HepG2 (cell line): ENCODE measurements around the gene MZF1. TPM values are rescaled to one million over a fixed set of nuclear protein-coding genes. Genes with fewer than 3 reads are reported as not detected.

Experiments
- GATAD2A ChIP-seq: IDR thresholded peaks from 2 replicates; pipeline ENCODE4 v1.6.1; 2016
- RXRA ChIP-seq: sonication (generic); formaldehyde crosslinking; IDR thresholded peaks from 2 replicates; pipeline ENCODE4 v1.5.1; 2020; ENCODE audit warnings: missing genetic modification reagents
- ZNF589 ChIP-seq: sonication (generic); formaldehyde crosslinking; conservative IDR thresholded peaks from 2 replicates; pipeline ENCODE4 v1.8.0; 2022; ENCODE audit warnings: mild to moderate bottlenecking, moderate library complexity, missing genetic modification reagents
- polyA plus RNA-seq, 8 experiments: library from polyadenylated mRNA; depleted of rRNA in 3 of 8; stranded (reverse) in 7 of 8; unstranded in 1 of 8; fragments of >200 nt; fragmentation: Illumina TruSeq in 4 of 8; extraction: Trizol in 4 of 8; gene quantifications; 2 replicates each; pipeline versions ENCODE4 v1.2.1 to v1.2.3, GENCODE V29; 2011 to 2016; ENCODE audit warnings: low read depth in 4 of 8, missing spikeins in 1 of 8, mixed read lengths in 1 of 8; ENCODE audit not compliant: insufficient read depth in 1 of 8
- total RNA-seq, 5 experiments: library from RNA; depleted of rRNA; stranded (reverse); fragments of >200 nt; fragmentation: Illumina TruSeq; extraction: Trizol; gene quantifications; 2 replicates each; pipeline ENCODE4 v1.2.3, GENCODE V29; 2016; ENCODE audit warnings: low read depth in 1 of 5
- TF ChIP-seq, protein P1 (sequence below): sonication (generic); formaldehyde crosslinking; IDR thresholded peaks from 2 replicates; pipeline ENCODE4 v1.8.1; 2023; ENCODE audit warnings: mild to moderate bottlenecking, missing genetic modification reagents
- TF ChIP-seq, protein P2 (sequence below): sonication (generic); formaldehyde crosslinking; IDR thresholded peaks from 2 replicates; pipeline ENCODE4 v1.5.0; 2020; ENCODE audit warnings: mild to moderate bottlenecking, missing genetic modification reagents, borderline replicate concordance
- TF ChIP-seq, protein P3 (sequence below): sonication (generic); formaldehyde crosslinking; IDR thresholded peaks from 2 replicates; pipeline ENCODE4 v1.4.0; 2020; ENCODE audit warnings: mild to moderate bottlenecking, missing genetic modification reagents, borderline replicate concordance
- TF ChIP-seq, protein P4 (sequence below): sonication (generic); formaldehyde crosslinking; IDR thresholded peaks from 2 replicates; pipeline ENCODE4 v1.4.0; 2020; ENCODE audit warnings: mild to moderate bottlenecking, missing genetic modification reagents

Gene MZF1
- total and polyA plus RNA-seq, 2 of the 13 experiments (the other 11 are each of a cell fraction or from before 2014, with no cell fraction given), result 3.1 to 8.1 TPM

DNA sequence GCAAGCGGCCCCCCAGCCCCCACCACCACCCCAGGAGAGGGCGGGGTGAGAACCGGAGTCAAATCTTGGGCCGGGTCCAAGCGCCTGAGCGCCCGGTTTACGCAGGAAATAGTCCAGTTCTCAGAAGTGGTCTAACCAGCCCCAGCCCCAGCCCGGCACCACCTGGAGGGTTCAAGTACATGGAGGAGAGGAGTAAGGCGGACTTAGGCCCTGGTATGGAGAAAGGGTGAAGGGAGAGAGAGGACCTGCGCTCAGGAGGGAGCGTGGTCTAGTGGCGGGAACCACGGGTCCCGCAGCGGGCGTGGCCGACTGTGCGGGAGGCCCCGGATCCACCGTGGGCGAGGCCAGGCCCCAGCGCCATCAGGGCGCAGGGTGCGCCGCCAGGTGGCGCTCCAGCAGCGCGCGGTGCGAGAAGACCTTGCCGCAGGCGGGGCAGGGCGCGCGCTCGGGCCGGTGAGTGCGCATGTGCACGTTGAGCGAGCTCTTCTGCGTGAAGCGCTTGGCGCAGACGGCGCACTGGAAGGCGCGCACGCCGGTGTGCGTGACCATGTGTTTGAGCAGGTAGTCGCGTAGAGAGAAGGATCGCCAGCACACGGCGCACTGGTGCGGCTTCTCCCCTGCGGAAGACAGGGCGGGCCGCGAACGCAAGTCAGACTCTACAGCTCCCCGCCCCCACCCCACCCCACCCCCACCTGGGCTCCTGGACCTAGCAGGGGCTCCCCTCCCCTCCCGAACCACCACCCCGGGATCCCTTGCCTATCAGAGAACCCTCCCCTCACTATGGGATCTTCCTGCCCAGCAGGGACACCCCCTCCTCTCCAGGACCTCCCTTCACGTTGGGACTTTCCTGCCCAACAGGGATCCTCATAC, 59.2 kb downstream of the MZF1 start (continued):
- TF ChIP-seq, protein P1, sequence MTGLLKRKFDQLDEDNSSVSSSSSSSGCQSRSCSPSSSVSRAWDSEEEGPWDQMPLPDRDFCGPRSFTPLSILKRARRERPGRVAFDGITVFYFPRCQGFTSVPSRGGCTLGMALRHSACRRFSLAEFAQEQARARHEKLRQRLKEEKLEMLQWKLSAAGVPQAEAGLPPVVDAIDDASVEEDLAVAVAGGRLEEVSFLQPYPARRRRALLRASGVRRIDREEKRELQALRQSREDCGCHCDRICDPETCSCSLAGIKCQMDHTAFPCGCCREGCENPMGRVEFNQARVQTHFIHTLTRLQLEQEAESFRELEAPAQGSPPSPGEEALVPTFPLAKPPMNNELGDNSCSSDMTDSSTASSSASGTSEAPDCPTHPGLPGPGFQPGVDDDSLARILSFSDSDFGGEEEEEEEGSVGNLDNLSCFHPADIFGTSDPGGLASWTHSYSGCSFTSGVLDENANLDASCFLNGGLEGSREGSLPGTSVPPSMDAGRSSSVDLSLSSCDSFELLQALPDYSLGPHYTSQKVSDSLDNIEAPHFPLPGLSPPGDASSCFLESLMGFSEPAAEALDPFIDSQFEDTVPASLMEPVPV (CRISPR knock-in tag), result peak; percentile 69; the same call in 1 of the 2 replicates
- TF ChIP-seq RXRA (CRISPR knock-in tag) (0 out of 2 replicates have a peak, but pooled peaks have one; percentile 32), GATAD2A (no peak), ZNF589 (CRISPR knock-in tag) (peak; percentile 78; the same call in 1 of the 2 replicates)
- TF ChIP-seq, protein P2, sequence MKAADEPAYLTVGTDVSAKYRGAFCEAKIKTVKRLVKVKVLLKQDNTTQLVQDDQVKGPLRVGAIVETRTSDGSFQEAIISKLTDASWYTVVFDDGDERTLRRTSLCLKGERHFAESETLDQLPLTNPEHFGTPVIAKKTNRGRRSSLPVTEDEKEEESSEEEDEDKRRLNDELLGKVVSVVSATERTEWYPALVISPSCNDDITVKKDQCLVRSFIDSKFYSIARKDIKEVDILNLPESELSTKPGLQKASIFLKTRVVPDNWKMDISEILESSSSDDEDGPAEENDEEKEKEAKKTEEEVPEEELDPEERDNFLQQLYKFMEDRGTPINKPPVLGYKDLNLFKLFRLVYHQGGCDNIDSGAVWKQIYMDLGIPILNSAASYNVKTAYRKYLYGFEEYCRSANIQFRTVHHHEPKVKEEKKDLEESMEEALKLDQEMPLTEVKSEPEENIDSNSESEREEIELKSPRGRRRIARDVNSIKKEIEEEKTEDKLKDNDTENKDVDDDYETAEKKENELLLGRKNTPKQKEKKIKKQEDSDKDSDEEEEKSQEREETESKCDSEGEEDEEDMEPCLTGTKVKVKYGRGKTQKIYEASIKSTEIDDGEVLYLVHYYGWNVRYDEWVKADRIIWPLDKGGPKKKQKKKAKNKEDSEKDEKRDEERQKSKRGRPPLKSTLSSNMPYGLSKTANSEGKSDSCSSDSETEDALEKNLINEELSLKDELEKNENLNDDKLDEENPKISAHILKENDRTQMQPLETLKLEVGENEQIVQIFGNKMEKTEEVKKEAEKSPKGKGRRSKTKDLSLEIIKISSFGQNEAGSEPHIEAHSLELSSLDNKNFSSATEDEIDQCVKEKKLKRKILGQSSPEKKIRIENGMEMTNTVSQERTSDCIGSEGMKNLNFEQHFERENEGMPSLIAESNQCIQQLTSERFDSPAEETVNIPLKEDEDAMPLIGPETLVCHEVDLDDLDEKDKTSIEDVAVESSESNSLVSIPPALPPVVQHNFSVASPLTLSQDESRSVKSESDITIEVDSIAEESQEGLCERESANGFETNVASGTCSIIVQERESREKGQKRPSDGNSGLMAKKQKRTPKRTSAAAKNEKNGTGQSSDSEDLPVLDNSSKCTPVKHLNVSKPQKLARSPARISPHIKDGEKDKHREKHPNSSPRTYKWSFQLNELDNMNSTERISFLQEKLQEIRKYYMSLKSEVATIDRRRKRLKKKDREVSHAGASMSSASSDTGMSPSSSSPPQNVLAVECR (CRISPR knock-in tag), result peak; percentile 89
- TF ChIP-seq, protein P3, sequence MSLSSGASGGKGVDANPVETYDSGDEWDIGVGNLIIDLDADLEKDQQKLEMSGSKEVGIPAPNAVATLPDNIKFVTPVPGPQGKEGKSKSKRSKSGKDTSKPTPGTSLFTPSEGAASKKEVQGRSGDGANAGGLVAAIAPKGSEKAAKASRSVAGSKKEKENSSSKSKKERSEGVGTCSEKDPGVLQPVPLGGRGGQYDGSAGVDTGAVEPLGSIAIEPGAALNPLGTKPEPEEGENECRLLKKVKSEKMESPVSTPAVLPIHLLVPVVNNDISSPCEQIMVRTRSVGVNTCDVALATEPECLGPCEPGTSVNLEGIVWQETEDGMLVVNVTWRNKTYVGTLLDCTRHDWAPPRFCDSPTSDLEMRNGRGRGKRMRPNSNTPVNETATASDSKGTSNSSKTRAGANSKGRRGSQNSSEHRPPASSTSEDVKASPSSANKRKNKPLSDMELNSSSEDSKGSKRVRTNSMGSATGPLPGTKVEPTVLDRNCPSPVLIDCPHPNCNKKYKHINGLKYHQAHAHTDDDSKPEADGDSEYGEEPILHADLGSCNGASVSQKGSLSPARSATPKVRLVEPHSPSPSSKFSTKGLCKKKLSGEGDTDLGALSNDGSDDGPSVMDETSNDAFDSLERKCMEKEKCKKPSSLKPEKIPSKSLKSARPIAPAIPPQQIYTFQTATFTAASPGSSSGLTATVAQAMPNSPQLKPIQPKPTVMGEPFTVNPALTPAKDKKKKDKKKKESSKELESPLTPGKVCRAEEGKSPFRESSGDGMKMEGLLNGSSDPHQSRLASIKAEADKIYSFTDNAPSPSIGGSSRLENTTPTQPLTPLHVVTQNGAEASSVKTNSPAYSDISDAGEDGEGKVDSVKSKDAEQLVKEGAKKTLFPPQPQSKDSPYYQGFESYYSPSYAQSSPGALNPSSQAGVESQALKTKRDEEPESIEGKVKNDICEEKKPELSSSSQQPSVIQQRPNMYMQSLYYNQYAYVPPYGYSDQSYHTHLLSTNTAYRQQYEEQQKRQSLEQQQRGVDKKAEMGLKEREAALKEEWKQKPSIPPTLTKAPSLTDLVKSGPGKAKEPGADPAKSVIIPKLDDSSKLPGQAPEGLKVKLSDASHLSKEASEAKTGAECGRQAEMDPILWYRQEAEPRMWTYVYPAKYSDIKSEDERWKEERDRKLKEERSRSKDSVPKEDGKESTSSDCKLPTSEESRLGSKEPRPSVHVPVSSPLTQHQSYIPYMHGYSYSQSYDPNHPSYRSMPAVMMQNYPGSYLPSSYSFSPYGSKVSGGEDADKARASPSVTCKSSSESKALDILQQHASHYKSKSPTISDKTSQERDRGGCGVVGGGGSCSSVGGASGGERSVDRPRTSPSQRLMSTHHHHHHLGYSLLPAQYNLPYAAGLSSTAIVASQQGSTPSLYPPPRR, result 0 out of 2 replicates have a peak, but pooled peaks have one; percentile 42
- TF ChIP-seq, protein P4, sequence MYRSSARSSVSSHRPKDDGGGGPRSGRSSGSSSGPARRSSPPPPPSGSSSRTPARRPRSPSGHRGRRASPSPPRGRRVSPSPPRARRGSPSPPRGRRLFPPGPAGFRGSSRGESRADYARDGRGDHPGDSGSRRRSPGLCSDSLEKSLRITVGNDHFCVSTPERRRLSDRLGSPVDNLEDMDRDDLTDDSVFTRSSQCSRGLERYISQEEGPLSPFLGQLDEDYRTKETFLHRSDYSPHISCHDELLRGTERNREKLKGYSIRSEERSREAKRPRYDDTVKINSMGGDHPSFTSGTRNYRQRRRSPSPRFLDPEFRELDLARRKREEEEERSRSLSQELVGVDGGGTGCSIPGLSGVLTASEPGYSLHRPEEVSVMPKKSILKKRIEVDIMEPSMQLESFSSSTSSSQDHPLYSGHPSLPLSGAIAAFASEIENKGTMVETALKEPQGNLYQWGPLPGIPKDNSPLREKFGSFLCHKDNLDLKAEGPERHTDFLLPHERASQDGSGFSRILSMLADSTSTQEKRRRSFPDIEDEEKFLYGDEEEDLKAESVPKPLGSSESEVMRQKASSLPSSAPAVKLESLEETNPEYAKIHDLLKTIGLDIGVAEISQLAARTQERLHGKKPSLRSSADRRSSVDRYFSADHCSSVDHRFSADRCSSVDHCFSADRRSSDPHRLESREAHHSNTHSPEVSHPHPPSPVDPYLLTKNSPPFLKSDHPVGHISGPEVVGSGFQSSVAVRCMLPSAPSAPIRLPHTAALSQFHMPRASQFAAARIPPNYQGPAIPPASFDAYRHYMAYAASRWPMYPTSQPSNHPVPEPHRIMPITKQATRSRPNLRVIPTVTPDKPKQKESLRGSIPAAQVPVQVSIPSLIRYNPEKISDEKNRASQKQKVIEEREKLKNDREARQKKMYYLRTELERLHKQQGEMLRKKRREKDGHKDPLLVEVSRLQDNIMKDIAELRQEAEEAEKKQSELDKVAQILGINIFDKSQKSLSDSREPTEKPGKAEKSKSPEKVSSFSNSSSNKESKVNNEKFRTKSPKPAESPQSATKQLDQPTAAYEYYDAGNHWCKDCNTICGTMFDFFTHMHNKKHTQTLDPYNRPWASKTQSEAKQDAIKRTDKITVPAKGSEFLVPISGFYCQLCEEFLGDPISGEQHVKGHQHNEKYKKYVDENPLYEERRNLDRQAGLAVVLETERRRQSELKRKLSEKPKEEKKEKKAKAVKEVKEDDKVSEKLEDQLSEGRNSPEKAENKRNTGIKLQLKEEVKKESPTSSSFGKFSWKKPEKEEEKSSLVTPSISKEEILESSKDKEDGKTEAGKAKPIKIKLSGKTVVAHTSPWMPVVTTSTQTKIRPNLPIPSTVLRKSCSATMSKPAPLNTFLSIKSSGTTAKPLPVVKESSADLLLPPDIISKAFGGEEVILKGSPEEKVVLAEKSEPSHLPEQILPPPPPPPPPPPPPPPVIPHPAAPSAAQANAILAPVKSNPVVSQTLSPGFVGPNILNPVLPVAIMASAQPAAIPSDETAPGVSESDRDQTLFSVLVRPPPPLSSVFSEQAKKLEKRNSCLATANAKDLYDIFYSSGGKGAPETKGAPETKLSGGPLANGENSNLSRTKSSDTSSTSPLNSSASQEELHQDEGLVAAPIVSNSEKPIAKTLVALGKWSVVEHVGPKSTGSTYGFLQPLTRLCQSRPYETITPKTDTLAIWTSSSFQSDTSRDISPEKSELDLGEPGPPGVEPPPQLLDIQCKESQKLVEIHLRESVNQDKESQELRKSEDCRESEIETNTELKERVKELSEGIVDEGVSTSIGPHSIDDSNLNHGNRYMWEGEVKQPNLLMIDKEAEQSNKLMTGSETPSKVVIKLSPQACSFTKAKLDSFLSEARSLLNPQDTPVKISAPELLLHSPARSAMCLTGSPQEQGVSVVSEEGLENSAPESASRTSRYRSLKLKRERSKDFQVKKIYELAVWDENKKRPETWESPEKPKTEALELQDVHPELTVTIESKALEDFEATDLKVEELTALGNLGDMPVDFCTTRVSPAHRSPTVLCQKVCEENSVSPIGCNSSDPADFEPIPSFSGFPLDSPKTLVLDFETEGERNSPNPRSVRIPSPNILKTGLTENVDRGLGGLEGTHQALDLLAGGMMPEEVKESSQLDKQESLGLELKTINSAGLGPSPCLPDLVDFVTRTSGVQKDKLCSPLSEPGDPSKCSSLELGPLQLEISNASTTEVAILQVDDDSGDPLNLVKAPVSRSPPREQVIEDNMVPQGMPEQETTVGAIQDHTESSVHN (CRISPR knock-in tag), result peak; percentile 81; the same call in 1 of the 2 replicates
